Measurements from ENCODE around the gene C19orf44.

DNA sequence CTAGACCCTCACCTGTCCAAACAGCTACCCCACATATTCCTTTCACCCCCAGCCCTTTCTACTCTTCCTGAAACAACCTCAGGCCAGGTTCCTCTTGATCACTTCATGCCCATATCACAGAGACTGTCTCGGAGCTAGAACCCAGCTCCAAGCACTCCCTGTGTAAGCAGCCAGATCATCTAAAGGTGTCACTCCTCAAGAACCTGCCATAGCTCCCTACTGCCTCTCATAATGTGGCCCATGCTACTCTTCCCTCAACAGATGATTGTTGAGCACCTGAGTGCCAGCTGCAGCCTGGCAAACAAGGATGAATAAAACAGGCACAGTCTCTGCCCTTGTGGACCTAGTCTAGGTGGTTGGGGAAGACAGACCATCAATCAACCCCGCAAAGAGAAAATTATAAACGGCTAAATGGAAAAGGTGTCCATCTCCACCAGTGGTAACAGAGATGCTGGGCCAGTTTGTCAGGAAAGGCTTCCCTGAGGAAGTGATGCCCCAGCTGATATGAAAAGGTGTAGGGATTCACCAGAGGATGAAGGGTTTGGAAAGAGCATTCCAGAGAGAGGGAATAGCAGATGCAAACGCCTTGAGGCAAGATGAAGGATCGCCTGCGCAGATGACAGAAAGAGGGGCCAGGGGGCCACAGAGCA, 32.7 kb upstream of the C19orf44 start:
- no peak for TF ChIP-seq EZH2 (IDR thresholded peaks at IDR 0.05; ENCODE audit: insufficient read depth, poor library complexity, severe bottlenecking)
- no peak for TF ChIP-seq EZH2phosphoT487 (IDR thresholded peaks at IDR 0.05; ENCODE audit: insufficient read depth, low read depth)

Measured in GM23248 (cell line).